Neural cell (in vitro differentiated cells): ENCODE results near the gene GRHL3. TPM values are rescaled to one million over a fixed set of nuclear protein-coding genes. Genes with fewer than 3 reads are reported as not detected.

Experiments used
- H2AFZ ChIP-seq: fragments of 200-600, 300-800 bp; sonication (generic), shearing (Covaris generic); 2 replicates; pipeline ENCODE4 v1.6.0; 2014; ENCODE audit warnings: low read depth, mild to moderate bottlenecking, antibody characterized with exemption, low read length, moderate library complexity
- H3F3A ChIP-seq: fragments of 200-600 bp; shearing (Covaris generic); 2 replicates; pipeline ENCODE4 v1.6.1; 2016; ENCODE audit warnings: mild to moderate bottlenecking, moderate library complexity, mixed read lengths, antibody characterized with exemption, low read length; ENCODE audit not compliant: insufficient read depth, poor library complexity, severe bottlenecking
- H3K27ac ChIP-seq: fragments of 200-600, 300-800 bp; sonication (generic), shearing (Covaris generic); 2 replicates; pipeline ENCODE4 v1.5.1; 2014; ENCODE audit warnings: mild to moderate bottlenecking, low read length, moderate library complexity
- H3K27me3 ChIP-seq: fragments of 300-800, 200-600 bp; sonication (generic), shearing (Covaris generic); 2 replicates; pipeline ENCODE4 v1.6.0; 2014; ENCODE audit warnings: mild to moderate bottlenecking, low read depth, low read length, moderate library complexity; ENCODE audit not compliant: insufficient read depth
- H3K36me3 ChIP-seq: fragments of 300-800, 200-600 bp; sonication (generic), shearing (Covaris generic); 2 replicates; pipeline ENCODE4 v1.5.1; 2014; ENCODE audit warnings: mild to moderate bottlenecking, antibody characterized with exemption, low read length, moderate library complexity; ENCODE audit not compliant: insufficient read depth
- H3K4me2 ChIP-seq: fragments of 300-800, 200-600 bp; sonication (generic), shearing (Covaris generic); 2 replicates; pipeline ENCODE4 v1.6.0; 2014; ENCODE audit warnings: mild to moderate bottlenecking, low read length
- H3K4me3 ChIP-seq: fragments of 300-800, 200-600 bp; sonication (generic), shearing (Covaris generic); 2 replicates; pipeline ENCODE4 v1.5.1; 2014; ENCODE audit warnings: mild to moderate bottlenecking, low read length, moderate library complexity
- H3K79me2 ChIP-seq: fragments of 200-600 bp; shearing (Covaris generic); replicated peaks from 2 replicates; pipeline ENCODE4 v1.6.0; 2014; ENCODE audit warnings: mild to moderate bottlenecking, low read length, moderate library complexity; ENCODE audit not compliant: insufficient read depth
- H3K9ac ChIP-seq: fragments of 300-800, 200-600 bp; sonication (generic), shearing (Covaris generic); 2 replicates; pipeline ENCODE4 v1.6.1; 2016; ENCODE audit warnings: mild to moderate bottlenecking, low read length, mixed read lengths
- H3K9me2 ChIP-seq: fragments of 200-600 bp; shearing (Covaris generic); 2 replicates; pipeline ENCODE4 v1.6.1; 2016; ENCODE audit warnings: mild to moderate bottlenecking, low read length, mixed read lengths; ENCODE audit not compliant: insufficient read depth
- H3K9me3 ChIP-seq: fragments of 200-600, 300-800 bp; sonication (generic), shearing (Covaris generic); 2 replicates; pipeline ENCODE4 v1.6.1; 2016; ENCODE audit warnings: mild to moderate bottlenecking, mixed run types, low read length, moderate library complexity, mixed read lengths
- H4K20me1 ChIP-seq: fragments of 200-600 bp; shearing (Covaris generic); 2 replicates; pipeline ENCODE4 v1.6.1; 2016; ENCODE audit warnings: mild to moderate bottlenecking, mixed run types; ENCODE audit not compliant: insufficient read depth
- CTCF ChIP-seq: fragments of 450-650 bp; IDR thresholded peaks from 2 replicates; pipeline ENCODE4 v1.5.1; 2014; ENCODE audit warnings: antibody characterized with exemption, mild to moderate bottlenecking, moderate library complexity; ENCODE audit not compliant: poor library complexity, severe bottlenecking
- EP300 ChIP-seq: fragments of 450-650 bp; conservative IDR thresholded peaks from 2 replicates; pipeline ENCODE4 v1.6.1; 2014; ENCODE audit warnings: antibody characterized with exemption, mild to moderate bottlenecking, moderate library complexity; ENCODE audit not compliant: poor library complexity, severe bottlenecking
- EZH2 ChIP-seq: fragments of 200-600, 300-800 bp; shearing (Covaris generic), sonication (generic); IDR thresholded peaks from 2 replicates; pipeline ENCODE4 v1.6.1; 2014; ENCODE audit warnings: antibody characterized with exemption, low read length, borderline replicate concordance, mild to moderate bottlenecking; ENCODE audit not compliant: insufficient read depth, poor library complexity, severe bottlenecking
- MXI1 ChIP-seq: fragments of 450-650 bp; conservative IDR thresholded peaks from 2 replicates; pipeline ENCODE4 v1.6.1; 2014; ENCODE audit warnings: antibody characterized with exemption, mild to moderate bottlenecking; ENCODE audit not compliant: poor library complexity, severe bottlenecking
- POLR2AphosphoS5 ChIP-seq: IDR thresholded peaks from 2 replicates; pipeline ENCODE4 v1.6.1; 2012
- RAD21 ChIP-seq: fragments of 450-650 bp; conservative IDR thresholded peaks from 2 replicates; pipeline ENCODE4 v1.6.1; 2014; ENCODE audit warnings: antibody characterized with exemption, mild to moderate bottlenecking, moderate library complexity
- REST ChIP-seq: IDR thresholded peaks from 2 replicates; pipeline ENCODE4 v1.6.1; 2012; ENCODE audit warnings: borderline replicate concordance
- SMC3 ChIP-seq: fragments of 450-650 bp; conservative IDR thresholded peaks from 2 replicates; pipeline ENCODE4 v1.6.1; 2014; ENCODE audit warnings: antibody characterized with exemption, mild to moderate bottlenecking, moderate library complexity; ENCODE audit not compliant: poor library complexity
- TAF1 ChIP-seq: IDR thresholded peaks from 2 replicates; pipeline ENCODE4 v1.6.1; 2012; ENCODE audit warnings: low read depth
- polyA plus RNA-seq: library from polyadenylated mRNA; depleted of rRNA; stranded (reverse); fragments of >200 nt; gene quantifications from 2 replicates; pipeline ENCODE4 v1.2.3, GENCODE V29; 2014

Gene GRHL3
- polyA plus RNA-seq, 1 donor from 2014 or later, result not detected

- no peak overlapping the region for H3K9ac ChIP-seq
- H3K27ac ChIP-seq, result no peak overlapping the region
- H3K9me3 ChIP-seq, result no peaks in the 10 kb centered on the region
- no peak for TF ChIP-seq TAF1
- no peak for TF ChIP-seq REST
- no peak for TF ChIP-seq SMC3
- TF ChIP-seq EZH2, result no peak
- no peak for TF ChIP-seq CTCF
- no peaks in the 10 kb centered on the region for H3K9me2 ChIP-seq
- H4K20me1 ChIP-seq, result no peaks in the 10 kb centered on the region
- H3F3A ChIP-seq, result no peaks in the 10 kb centered on the region
- no peak overlapping the region for H2AFZ ChIP-seq
- H3K4me2 ChIP-seq, result no peak overlapping the region
- H3K36me3 ChIP-seq, result no peaks in the 10 kb centered on the region
- no peaks in the 10 kb centered on the region for H3K79me2 ChIP-seq
- no peaks in the 10 kb centered on the region for H3K27me3 ChIP-seq
- no peak overlapping the region for H3K4me3 ChIP-seq
Observed at GRCh38 chr1:24379733-24380315, 60.7 kb downstream of the GRHL3 start.

GRCh38 chr1:24380508-24380907, 61.4 kb downstream of the GRHL3 start:
- TF ChIP-seq CTCF, result no peak
- TF ChIP-seq MXI1, result no peak
- no peak for TF ChIP-seq POLR2AphosphoS5
- TF ChIP-seq SMC3, result no peak
- no peak for TF ChIP-seq REST
- no peak for TF ChIP-seq TAF1
- no peak for TF ChIP-seq RAD21
- no peak for TF ChIP-seq EP300
- no peak for TF ChIP-seq EZH2
- H3K9me3 ChIP-seq, result no peaks in the 10 kb centered on the region
- H3K36me3 ChIP-seq, result no peaks in the 10 kb centered on the region
- no peaks in the 10 kb centered on the region for H3K79me2 ChIP-seq
- no peaks in the 10 kb centered on the region for H3F3A ChIP-seq
- H3K27ac ChIP-seq, result no peak overlapping the region
- H3K9me2 ChIP-seq, result no peaks in the 10 kb centered on the region
- H3K4me3 ChIP-seq, result no peak overlapping the region
- no peaks in the 10 kb centered on the region for H4K20me1 ChIP-seq
- H2AFZ ChIP-seq, result no peak overlapping the region
- no peak overlapping the region for H3K9ac ChIP-seq
- H3K27me3 ChIP-seq, result no peaks in the 10 kb centered on the region
- no peak overlapping the region for H3K4me2 ChIP-seq
